Erythroblast (primary cell): ENCODE measurements around the gene SLAMF6.
"Not testable (repeated sequence)": the region's sequence is repeated elsewhere in the genome, so short reads cannot be mapped to it uniquely, and the experiment has no call there.

ENCODE experiments used
- GATA1 ChIP-seq: IDR thresholded peaks from 2 replicates; pipeline ENCODE4 v1.6.1; 2011; ENCODE audit warnings: low read depth, mild to moderate bottlenecking, control low read depth, low read length, moderate library complexity
- POLR2A ChIP-seq: IDR thresholded peaks from 2 replicates; pipeline ENCODE4 v1.6.1; 2011; ENCODE audit warnings: mild to moderate bottlenecking, low read length

DNA sequence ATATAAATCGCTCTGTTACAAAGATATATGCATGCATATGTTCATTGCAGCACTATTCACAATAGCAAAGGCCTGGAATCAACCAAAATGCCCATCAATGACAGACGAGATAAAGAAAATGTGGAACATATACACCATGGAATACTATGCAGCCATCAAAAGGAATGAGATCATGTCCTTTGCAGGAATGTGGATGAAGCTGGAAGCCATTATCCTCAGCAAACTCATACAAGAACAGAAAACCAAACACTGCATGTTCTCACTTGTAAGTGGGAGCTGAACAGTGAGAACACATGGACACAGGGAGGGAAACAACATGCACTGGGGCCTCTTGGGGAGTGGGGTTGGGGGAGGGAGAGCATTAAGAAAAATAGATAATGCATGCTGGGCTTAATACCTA, 5.5 kb downstream of the SLAMF6 start:
- TF ChIP-seq POLR2A, GATA1: not testable (repeated sequence)
